Measurements from ENCODE around the gene PIK3R3. TPM values are rescaled to one million over a fixed set of nuclear protein-coding genes. Genes with fewer than 3 reads are reported as not detected.

Gene PIK3R3
- total and polyA plus RNA-seq, 2 donors (not counting 3 experiments of a cell fraction or from before 2014, with no cell fraction given): 7.5 to 14.3 TPM

- Histone ChIP-seq H3K4me2 (ENCODE audit: insufficient read depth, low read length) (no peak overlapping the region), H3K79me2 (ENCODE audit: control insufficient read depth, insufficient read depth, low read length) (no peaks in the 10 kb centered on the region), H3K36me3 (ENCODE audit: control insufficient read depth in 2 of 2, extremely low read depth in 1 of 2, insufficient read depth in 2 of 2, low read length in 2 of 2) (peaks cover under 1 to 2% of the 10 kb centered on the region in 2 experiments), H3K27ac (ENCODE audit: insufficient read depth, low read depth, low read length) (no peak overlapping the region), H3K9ac (replicated peaks; ENCODE audit: extremely low read depth, insufficient read depth, low read length) (no peak overlapping the region), H3K9me1 (replicated peaks; ENCODE audit: control insufficient read depth, extremely low read depth, insufficient read depth, low read length) (no peaks in the 10 kb centered on the region), H4K20me1 (replicated peaks; ENCODE audit: control insufficient read depth, extremely low read depth, insufficient read depth, low read length) (no peaks in the 10 kb centered on the region), H3K9me3 (replicated peaks; ENCODE audit: control insufficient read depth, insufficient read depth, low read length) (no peaks in the 10 kb centered on the region), H2AFZ (ENCODE audit: low read depth, low read length) (no peak overlapping the region), H3K4me1 (ENCODE audit: control insufficient read depth, extremely low read depth, insufficient read depth, low read length) (no peaks in the 10 kb centered on the region), H3K27me3 (ENCODE audit: control insufficient read depth in 2 of 2, insufficient read depth in 2 of 2, low read length in 2 of 2) (no peaks in the 10 kb centered on the region), H3K4me3 (replicated peaks in 1 of 3; ENCODE audit: insufficient read depth in 1 of 3, low read depth in 1 of 3, low read length in 3 of 3) (no peak overlapping the region)
- DNase-seq (ENCODE audit: low read depth, low spot score) (no peak), FAIRE-seq (no peak)
- BruUV-seq (replicated peaks): no TSS peak
- dilution Hi-C loops (cut with MboI; ENCODE audit: extremely low pct_ligation_motif_present, low sequenced_read_pairs) (no loop called here), intact Hi-C loops (cut with micrococcal nuclease) (no loop called here)
- ChIA-PET CTCF (no interaction called here), POLR2A (no interaction called here)
- TF ChIP-seq CTCF (IDR thresholded peaks at IDR 0.05; ENCODE audit: extremely low read depth in 1 of 2, insufficient read depth in 1 of 2, low read depth in 1 of 2, low read length in 2 of 2): no peak
- no peak for TF ChIP-seq POLR2A (IDR thresholded peaks at IDR 0.05; ENCODE audit: low read depth, low read length)
- no peak for TF ChIP-seq POLR2AphosphoS5 (IDR thresholded peaks at IDR 0.05; ENCODE audit: insufficient read depth, low read depth, low read length)
- no peak for TF ChIP-seq GATA2 (IDR thresholded peaks at IDR 0.05; ENCODE audit: insufficient read depth, insufficient read length, low read depth, low read length)
- TF ChIP-seq MAX (IDR thresholded peaks at IDR 0.05; ENCODE audit: insufficient read depth, insufficient read length): no peak
- no peak for TF ChIP-seq FOS (IDR thresholded peaks at IDR 0.05; ENCODE audit: borderline replicate concordance, insufficient read depth, low read length)
- TF ChIP-seq JUN (IDR thresholded peaks at IDR 0.05; ENCODE audit: borderline replicate concordance, insufficient read depth, insufficient read length, low read depth): no peak
- no peak for TF ChIP-seq EZH2 (IDR thresholded peaks at IDR 0.05; ENCODE audit: borderline replicate concordance, low read depth, low read length, severe bottlenecking)
- no peak for TF ChIP-seq MYC (IDR thresholded peaks at IDR 0.05; ENCODE audit: low read depth, low read length)
Observed at GRCh38 chr1:46013581-46013980, 118.8 kb downstream of the PIK3R3 start.
